ENCODE data around the gene CNPY2. TPM values are rescaled to one million over a fixed set of nuclear protein-coding genes. Genes with fewer than 3 reads are reported as not detected.
A peak's percentile ranks its signal among the peaks of the same experiment; 100 is the strongest.

The CNPY2 gene
- total RNA-seq, 4 donors from 2014 or later: 72.5 to 131 (median 91.0) TPM

- H3K36me3 ChIP-seq: peaks cover 0 to 37% (median 0%) of the 10 kb centered on the region in 3 donors
- no peak for DNase-seq
Measured at GRCh38 chr12:56304276-56304675, 11.5 kb downstream of the CNPY2 start.

GRCh38 chr12:56300644-56301464 lies 14.9 kb downstream of the CNPY2 start:
- Histone ChIP-seq H3K4me3 (peak overlapping the region; percentile 67 to 93 (median 78)), H3K4me1 (peaks cover 0 to 48% (median 15%) of the 10 kb centered on the region in 4 donors), H3K36me3 (peaks cover 0 to 26% (median 0%) of the 10 kb centered on the region in 3 donors), H3K27ac (peak overlapping the region; percentile 89 to 98 (median 92)), H3K9me3 (no peaks in the 10 kb centered on the region), H3K27me3 (no peaks in the 10 kb centered on the region)
- no peak for TF ChIP-seq CTCF (IDR thresholded peaks at IDR 0.05)
- no peak for TF ChIP-seq POLR2A (IDR thresholded peaks at IDR 0.05)
- no peak for DNase-seq

More at GRCh38 chr12:56304276-56304675, 11.5 kb downstream of the CNPY2 start:
- no peaks in the 10 kb centered on the region for H3K9me3 ChIP-seq
- H3K27ac ChIP-seq: no peak overlapping the region
- no peaks in the 10 kb centered on the region for H3K27me3 ChIP-seq
- H3K4me3 ChIP-seq: no peak overlapping the region
- peaks cover 0 to 20% (median 6%) of the 10 kb centered on the region in 4 donors for H3K4me1 ChIP-seq
- TF ChIP-seq POLR2A (IDR thresholded peaks at IDR 0.05) (no peak), CTCF (IDR thresholded peaks at IDR 0.05) (no peak)

DNA sequence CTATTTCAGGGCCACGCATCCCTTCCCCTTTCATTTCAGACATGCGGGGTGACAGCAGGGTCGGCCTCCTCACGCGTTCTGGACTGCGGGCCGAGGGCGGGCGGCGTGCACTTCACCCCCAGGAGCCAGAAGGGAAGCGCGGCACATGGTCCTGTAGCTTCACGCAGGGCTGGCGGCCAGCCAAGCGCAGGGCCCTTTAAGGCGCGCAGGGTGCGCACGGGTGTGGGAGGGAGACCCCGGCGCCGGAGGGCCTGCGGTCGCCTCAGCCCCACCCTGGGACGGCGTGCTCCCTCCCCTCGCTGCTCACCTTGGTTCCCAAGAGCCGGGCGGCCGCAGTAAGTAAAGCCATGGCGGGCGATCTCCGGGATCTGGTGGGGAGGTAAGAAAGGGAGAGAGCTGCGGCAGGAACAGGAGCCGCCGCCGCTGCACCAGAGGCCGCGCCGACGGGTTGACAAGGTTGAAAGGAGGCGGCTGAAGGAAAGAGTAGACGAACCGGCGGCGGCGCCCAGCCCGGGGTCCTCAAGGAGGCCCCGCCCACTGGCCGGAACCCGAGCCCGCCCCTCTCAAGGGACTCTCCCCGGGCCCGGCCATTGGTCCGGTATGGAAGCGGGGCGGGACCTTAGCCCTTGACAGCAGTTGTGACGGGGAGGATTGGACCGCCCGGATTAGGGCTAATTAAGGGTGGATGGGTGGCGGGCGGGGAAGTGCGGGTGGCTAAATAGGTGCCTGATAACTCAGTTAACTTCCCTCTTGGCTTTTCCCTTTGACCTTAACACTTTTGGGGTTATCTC lies 15.7 kb downstream of the CNPY2 start, which contains the start of gene CS:
Gene CS (minus strand): TSS at position 478 of the 791 bp plus-strand sequence. CDS start 129 bp downstream, at position 349.
- Histone ChIP-seq H3K4me3 (peak within 1 kb of the TSS; percentile 67 to 93 (median 78)), H3K27ac (peak within 1 kb of the TSS; percentile 89 to 98 (median 92)), H3K36me3 (peaks cover 0 to 20% (median 0%) of the 10 kb centered on the region in 3 donors), H3K27me3 (no peaks in the 10 kb centered on the region), H3K9me3 (no peaks in the 10 kb centered on the region), H3K4me1 (peaks cover 0 to 49% (median 15%) of the 10 kb centered on the region in 4 donors)
- DNase-seq: peak; percentile 98 to 100 (median 100)
- no peak for TF ChIP-seq CTCF (IDR thresholded peaks at IDR 0.05)
- peak; percentile 87 to 89 for TF ChIP-seq POLR2A (IDR thresholded peaks at IDR 0.05)

GRCh38 chr12:56299308-56299852 lies 16.4 kb downstream of the CNPY2 start:
- peak in 1 of 3 donors; percentile 56 for DNase-seq
- Histone ChIP-seq H3K36me3 (peaks cover 0 to 21% (median 0%) of the 10 kb centered on the region in 3 donors), H3K27ac (peak overlapping the region; percentile 89 to 98 (median 92)), H3K9me3 (no peaks in the 10 kb centered on the region), H3K27me3 (no peaks in the 10 kb centered on the region), H3K4me1 (peaks cover 0 to 49% (median 15%) of the 10 kb centered on the region in 4 donors), H3K4me3 (peak overlapping the region; percentile 67 to 93 (median 78))
- TF ChIP-seq POLR2A (IDR thresholded peaks at IDR 0.05) (peak; percentile 31 to 44), CTCF (IDR thresholded peaks at IDR 0.05) (no peak)

- Histone ChIP-seq H3K36me3 (peaks cover 0 to 24% (median 0%) of the 10 kb centered on the region in 3 donors), H3K27ac (peak overlapping the region; percentile 89 to 98 (median 92)), H3K27me3 (no peaks in the 10 kb centered on the region), H3K4me3 (peak overlapping the region; percentile 67 to 93 (median 78)), H3K4me1 (peaks cover 0 to 51% (median 15%) of the 10 kb centered on the region in 4 donors), H3K9me3 (no peaks in the 10 kb centered on the region)
- TF ChIP-seq CTCF (IDR thresholded peaks at IDR 0.05) (no peak), POLR2A (IDR thresholded peaks at IDR 0.05) (no peak)
- no peak for DNase-seq
Measured at GRCh38 chr12:56298828-56299227, 17.0 kb downstream of the CNPY2 start.
